Colonic mucosa (tissue), 4 donors: Measurements from ENCODE around the gene USP25. TPM values are rescaled to one million over a fixed set of nuclear protein-coding genes. Genes with fewer than 3 reads are reported as not detected.

Experiments
- DNase-seq: peaks from one replicate; pipeline ENCODE4 v3.0.0-alpha.2; 2020
- H3K27ac ChIP-seq: fragments of 200-600 bp; one replicate; pipeline ENCODE4 v1.8.0; 2021
- H3K27me3 ChIP-seq: fragments of 200-600 bp; one replicate; pipeline ENCODE4 v1.8.0; 2021
- H3K36me3 ChIP-seq: fragments of 200-600 bp; one replicate; pipeline ENCODE4 v1.8.0; 2021
- H3K4me1 ChIP-seq: fragments of 200-600 bp; one replicate; pipeline ENCODE4 v1.8.0; 2021; ENCODE audit warnings: mild to moderate bottlenecking
- H3K4me3 ChIP-seq: fragments of 200-600 bp; one replicate; pipeline ENCODE4 v1.8.0; 2021
- H3K9ac ChIP-seq, 2 donors: one replicate each; pipeline ENCODE4 v1.7.0; 2013; ENCODE audit warnings: control low read depth in 2 of 2, low read depth in 2 of 2, low read length in 2 of 2
- H3K9me3 ChIP-seq: fragments of 200-600 bp; one replicate; pipeline ENCODE4 v1.8.0; 2021
- intact Hi-C: fragments of 100-400 bp; cut with DNase I; formaldehyde crosslinking; loops from one replicate; pipeline ENCODE4 v1.14.1; 2022
- total RNA-seq, 2 donors: library from RNA; stranded (reverse); fragmentation: NEBNext Ultra II Directional in 1 of 2; extraction: Animal tissue kit (Norgen Biotek cat#: 25700) in 1 of 2; gene quantifications; one replicate each; pipeline ENCODE4 v1.2.1, GENCODE V29; 2021
- TF ChIP-seq, protein P1 (sequence below): fragments of 200-600 bp; IDR thresholded peaks from one replicate; pipeline ENCODE4 v1.8.0; 2022; ENCODE audit warnings: antibody characterized with exemption, mild to moderate bottlenecking
- donor health status: healthy.
- donor health status: DM: no; HTN: no; CAD: no.
- donor health status: DM: no; HTN: no; CAD: no.

Gene USP25
- total RNA-seq, 2 donors from 2014 or later, result 30.5 to 46.7 TPM

GRCh38 chr21:15831497-15831896 lies 101.7 kb downstream of the USP25 start:
- TF ChIP-seq, protein P1, sequence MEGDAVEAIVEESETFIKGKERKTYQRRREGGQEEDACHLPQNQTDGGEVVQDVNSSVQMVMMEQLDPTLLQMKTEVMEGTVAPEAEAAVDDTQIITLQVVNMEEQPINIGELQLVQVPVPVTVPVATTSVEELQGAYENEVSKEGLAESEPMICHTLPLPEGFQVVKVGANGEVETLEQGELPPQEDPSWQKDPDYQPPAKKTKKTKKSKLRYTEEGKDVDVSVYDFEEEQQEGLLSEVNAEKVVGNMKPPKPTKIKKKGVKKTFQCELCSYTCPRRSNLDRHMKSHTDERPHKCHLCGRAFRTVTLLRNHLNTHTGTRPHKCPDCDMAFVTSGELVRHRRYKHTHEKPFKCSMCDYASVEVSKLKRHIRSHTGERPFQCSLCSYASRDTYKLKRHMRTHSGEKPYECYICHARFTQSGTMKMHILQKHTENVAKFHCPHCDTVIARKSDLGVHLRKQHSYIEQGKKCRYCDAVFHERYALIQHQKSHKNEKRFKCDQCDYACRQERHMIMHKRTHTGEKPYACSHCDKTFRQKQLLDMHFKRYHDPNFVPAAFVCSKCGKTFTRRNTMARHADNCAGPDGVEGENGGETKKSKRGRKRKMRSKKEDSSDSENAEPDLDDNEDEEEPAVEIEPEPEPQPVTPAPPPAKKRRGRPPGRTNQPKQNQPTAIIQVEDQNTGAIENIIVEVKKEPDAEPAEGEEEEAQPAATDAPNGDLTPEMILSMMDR, result no peak

DNA sequence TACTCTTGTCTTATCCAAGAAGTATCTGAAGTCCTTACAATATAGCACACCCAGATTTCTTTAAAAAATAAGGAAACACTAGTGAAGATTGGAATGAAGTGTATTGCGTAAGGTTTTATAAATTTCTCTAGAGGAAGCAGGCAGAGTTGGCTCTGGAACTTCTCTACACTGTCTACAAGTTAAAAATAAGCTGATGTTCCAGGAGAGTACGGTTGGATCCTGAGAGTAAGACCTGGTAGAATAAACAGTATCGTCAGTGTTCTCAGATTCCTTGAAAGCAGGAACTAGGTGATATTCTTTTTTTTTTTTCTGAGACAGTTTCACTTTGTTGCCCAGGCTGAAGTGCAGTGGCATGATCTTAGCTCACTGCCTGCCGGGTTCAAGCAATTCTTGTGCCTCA lies 107.9 kb downstream of the USP25 start:
- intact Hi-C loops, result no loop called here
- no peak for DNase-seq
- H3K4me1 ChIP-seq, result no peaks in the 10 kb centered on the region

More at GRCh38 chr21:15831497-15831896, 101.7 kb downstream of the USP25 start:
- intact Hi-C loops, result no loop called here
- H3K9ac ChIP-seq, result no peak overlapping the region
- H3K9me3 ChIP-seq, result no peaks in the 10 kb centered on the region
- H3K4me3 ChIP-seq, result no peak overlapping the region
- no peaks in the 10 kb centered on the region for H3K36me3 ChIP-seq
- H3K27ac ChIP-seq, result no peak overlapping the region
- H3K4me1 ChIP-seq, result no peaks in the 10 kb centered on the region
- no peak for DNase-seq
- H3K27me3 ChIP-seq, result no peaks in the 10 kb centered on the region

DNA sequence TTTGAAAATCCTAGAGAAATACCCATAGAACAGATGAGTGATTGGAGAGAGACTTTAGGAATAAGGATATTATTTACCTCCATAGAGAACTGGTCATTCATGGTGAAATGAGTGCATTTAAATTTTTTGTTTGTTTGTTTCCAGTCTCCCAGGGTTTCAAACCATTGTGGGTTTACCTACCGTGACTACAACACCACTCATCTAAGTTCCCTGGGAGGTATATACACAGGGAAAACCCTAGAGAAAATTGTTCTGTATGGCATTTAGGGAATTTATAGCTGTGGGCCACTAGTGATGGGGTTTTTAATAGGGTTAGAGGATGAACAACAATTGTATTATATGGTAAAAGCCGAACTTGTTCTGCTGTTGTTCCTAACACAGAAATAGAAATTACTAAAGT lies 109.2 kb downstream of the USP25 start:
- H3K4me3 ChIP-seq, result no peak overlapping the region
- intact Hi-C loops, result no loop called here
- TF ChIP-seq, protein P1, result no peak
- no peaks in the 10 kb centered on the region for H3K36me3 ChIP-seq
- no peak overlapping the region for H3K27ac ChIP-seq
- H3K27me3 ChIP-seq, result no peaks in the 10 kb centered on the region
- no peaks in the 10 kb centered on the region for H3K4me1 ChIP-seq
- H3K9me3 ChIP-seq, result no peaks in the 10 kb centered on the region
- no peak overlapping the region for H3K9ac ChIP-seq
- no peak for DNase-seq

More for the DNA sequence above, 107.9 kb downstream of the USP25 start:
- TF ChIP-seq, protein P1, result no peak
- no peak overlapping the region for H3K9ac ChIP-seq
- no peaks in the 10 kb centered on the region for H3K9me3 ChIP-seq
- H3K27ac ChIP-seq, result peak overlapping the region; percentile 65
- H3K27me3 ChIP-seq, result no peaks in the 10 kb centered on the region
- no peaks in the 10 kb centered on the region for H3K36me3 ChIP-seq
- H3K4me3 ChIP-seq, result no peak overlapping the region

DNA sequence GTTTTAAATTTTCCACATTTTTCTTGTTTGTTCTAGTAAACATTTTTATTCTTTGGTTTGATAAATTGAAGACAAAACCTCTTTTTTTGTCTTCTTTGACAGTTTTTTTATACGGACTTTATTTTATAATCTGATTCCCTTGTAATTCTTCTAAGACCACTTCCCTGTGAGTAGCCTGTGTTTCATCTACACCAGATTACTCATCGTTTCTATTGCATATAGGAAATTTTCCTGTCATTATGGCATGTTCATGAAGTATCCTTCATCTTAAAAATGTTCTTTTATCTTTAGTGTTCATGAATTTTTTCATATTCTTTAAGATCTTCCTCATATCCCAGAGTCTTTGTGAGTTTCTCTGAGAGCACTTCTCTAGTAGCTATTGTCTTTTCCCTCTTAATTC lies 109.8 kb downstream of the USP25 start:
- Histone ChIP-seq H3K36me3 (no peaks in the 10 kb centered on the region), H3K27ac (no peak overlapping the region), H3K4me1 (no peaks in the 10 kb centered on the region), H3K4me3 (no peak overlapping the region), H3K9ac (no peak overlapping the region), H3K9me3 (no peaks in the 10 kb centered on the region), H3K27me3 (no peaks in the 10 kb centered on the region)
- TF ChIP-seq, protein P1, result no peak
- intact Hi-C loops, result no loop called here
- DNase-seq, result no peak

- DNase-seq, result no peak
- no peak overlapping the region for H3K9ac ChIP-seq
- H3K36me3 ChIP-seq, result no peaks in the 10 kb centered on the region
- H3K4me1 ChIP-seq, result no peaks in the 10 kb centered on the region
- no peak overlapping the region for H3K27ac ChIP-seq
- TF ChIP-seq, protein P1, result no peak
- intact Hi-C loops, result no loop called here
- H3K9me3 ChIP-seq, result no peaks in the 10 kb centered on the region
- no peak overlapping the region for H3K4me3 ChIP-seq
- H3K27me3 ChIP-seq, result no peaks in the 10 kb centered on the region
Measured at GRCh38 chr21:15840406-15840805, 110.6 kb downstream of the USP25 start.
